ENCODE data around the gene KIR3DL1.
"Not testable (repeated sequence)": the region's sequence is repeated elsewhere in the genome, so short reads cannot be mapped to it uniquely, and the experiment has no call there.

KIR3DL1 gene

GRCh38 chr19:54814571-54814970 is 1.7 kb upstream of the KIR3DL1 start:
- not testable (repeated sequence) for DNase-seq (ENCODE audit: low spot score)

DNA sequence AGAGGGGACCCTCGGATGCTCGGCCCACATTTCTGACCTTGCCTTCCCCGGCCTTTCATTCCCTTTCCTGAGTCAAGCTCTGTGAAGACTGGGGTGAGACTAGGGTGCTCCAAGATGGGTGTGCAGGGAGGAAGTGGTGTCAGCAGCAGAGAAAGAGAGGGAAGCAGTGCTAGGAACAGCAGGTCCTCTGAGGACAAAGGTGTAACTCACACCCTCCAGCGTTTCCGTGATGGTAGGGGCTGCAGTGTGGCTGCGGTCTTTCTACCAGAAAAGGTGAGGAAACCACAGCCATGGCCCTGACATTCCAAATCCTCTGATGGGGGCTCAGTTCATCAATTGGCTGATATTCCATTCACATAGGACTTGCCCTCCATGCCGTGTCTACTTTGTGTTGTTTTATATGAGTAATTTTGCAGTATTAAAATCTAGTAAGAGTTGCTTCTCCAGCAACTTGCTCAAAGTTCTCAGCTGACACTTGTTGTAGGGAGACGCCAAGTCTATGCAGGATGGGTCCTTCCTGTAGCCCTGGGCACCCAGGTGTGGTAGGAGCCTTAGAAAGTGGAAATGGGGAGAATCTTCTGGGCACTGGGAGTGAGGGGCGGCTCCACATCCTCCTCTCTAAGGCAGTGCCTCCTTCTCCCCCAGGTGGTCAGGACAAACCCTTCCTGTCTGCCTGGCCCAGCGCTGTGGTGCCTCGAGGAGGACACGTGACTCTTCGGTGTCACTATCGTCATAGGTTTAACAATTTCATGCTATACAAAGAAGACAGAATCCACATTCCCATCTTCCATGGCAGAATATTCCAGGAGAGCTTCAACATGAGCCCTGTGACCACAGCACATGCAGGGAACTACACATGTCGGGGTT is 1.6 kb downstream of the KIR3DL1 start:
- no peak for DNase-seq (ENCODE audit: low spot score)

- DNase-seq (ENCODE audit: low spot score) = not testable (repeated sequence)
These were observed 8.1 kb downstream of the KIR3DL1 start for GRCh38 chr19:54824416-54824815.

DNA sequence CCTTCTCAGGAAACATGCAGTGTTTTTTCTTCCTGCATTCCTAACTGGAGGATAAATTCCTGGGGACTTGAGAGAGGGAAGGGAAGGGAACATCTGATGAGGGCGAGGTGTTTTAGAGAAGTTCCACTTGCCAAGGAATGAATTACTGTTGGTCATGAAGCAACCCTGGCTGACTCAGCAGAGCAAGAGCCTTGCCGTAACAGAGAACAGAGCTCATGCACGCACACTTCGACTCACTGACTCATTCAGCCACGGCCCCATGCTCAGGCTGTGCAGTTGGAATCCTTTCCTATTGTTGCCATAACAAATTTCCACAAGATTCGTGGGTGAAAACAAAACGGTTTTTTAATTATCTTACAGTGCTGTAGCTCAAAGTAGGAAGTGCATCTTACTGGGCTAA is 9.1 kb downstream of the KIR3DL1 start:
- DNase-seq (ENCODE audit: low spot score) = not testable (repeated sequence)

- not testable (repeated sequence) for DNase-seq (ENCODE audit: low spot score)
These were observed 11.8 kb downstream of the KIR3DL1 start for GRCh38 chr19:54828064-54828463.

DNA sequence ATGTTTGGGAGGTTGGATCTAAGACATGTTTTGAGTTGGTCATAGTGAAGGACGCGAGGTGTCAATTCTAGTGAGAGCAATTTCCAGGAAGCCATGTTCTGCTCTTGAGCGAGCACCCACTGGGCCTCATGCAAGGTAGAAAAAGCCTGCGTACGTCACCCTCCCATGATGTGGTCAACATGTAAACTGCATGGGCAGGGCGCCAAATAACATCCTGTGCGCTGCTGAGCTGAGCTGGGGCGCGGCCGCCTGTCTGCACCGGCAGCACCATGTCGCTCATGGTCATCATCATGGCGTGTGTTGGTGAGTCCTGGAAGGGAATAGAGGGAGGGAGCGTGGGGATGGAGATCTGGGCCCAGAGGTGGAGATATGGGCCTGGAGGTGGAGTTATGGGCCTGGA is 16.2 kb downstream of the KIR3DL1 start, which contains the start of gene KIR2DS4:
Gene KIR2DS4 (plus strand): TSS at position 181 of the 400 bp plus-strand sequence.
- not testable (repeated sequence) for DNase-seq (ENCODE audit: low spot score)

DNA sequence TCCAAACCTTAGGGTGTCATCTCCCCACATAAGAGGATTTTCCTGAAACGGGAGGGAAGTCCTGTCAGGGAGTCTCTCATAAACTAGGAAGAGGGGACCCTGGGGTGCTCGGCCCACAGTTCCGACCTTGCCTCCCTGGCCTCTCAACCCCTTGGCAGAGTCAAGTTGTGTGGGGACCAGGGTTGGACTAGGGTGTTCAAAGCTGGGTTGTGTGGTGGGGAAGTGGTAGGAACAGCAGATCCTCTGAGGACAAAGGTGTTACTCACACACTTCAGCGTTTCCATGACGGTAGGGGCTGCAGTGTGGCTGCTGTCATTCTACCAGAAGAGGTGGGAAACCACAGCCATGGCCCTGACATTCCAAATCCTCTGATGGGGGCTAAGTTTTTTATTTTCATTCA is 18.9 kb downstream of the KIR3DL1 start:
- DNase-seq (ENCODE audit: low spot score) = not testable (repeated sequence)

- not testable (repeated sequence) for DNase-seq (ENCODE audit: low spot score)
These were observed 21.3 kb downstream of the KIR3DL1 start for GRCh38 chr19:54837522-54837921.

DNA sequence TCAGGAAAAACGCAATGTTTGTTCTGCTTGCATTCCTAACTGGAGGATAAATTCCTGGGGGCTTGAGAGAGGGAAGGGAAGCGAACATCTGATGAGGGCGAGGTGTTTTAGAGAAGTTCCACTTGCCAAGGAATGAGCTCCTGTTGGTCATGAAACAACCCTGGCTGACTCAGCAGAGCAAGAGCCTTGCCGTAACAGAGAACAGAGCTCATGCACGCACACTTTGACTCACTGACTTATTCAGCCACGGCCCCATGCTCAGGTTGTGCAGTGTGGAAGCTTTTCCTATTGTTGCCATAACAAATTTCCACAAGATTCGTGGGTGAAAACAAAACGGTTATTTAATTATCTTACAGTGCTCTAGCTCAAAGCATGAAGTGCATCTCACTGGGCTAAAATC is 26.9 kb downstream of the KIR3DL1 start:
- peak; percentile 4 for DNase-seq (ENCODE audit: low spot score)

DNA sequence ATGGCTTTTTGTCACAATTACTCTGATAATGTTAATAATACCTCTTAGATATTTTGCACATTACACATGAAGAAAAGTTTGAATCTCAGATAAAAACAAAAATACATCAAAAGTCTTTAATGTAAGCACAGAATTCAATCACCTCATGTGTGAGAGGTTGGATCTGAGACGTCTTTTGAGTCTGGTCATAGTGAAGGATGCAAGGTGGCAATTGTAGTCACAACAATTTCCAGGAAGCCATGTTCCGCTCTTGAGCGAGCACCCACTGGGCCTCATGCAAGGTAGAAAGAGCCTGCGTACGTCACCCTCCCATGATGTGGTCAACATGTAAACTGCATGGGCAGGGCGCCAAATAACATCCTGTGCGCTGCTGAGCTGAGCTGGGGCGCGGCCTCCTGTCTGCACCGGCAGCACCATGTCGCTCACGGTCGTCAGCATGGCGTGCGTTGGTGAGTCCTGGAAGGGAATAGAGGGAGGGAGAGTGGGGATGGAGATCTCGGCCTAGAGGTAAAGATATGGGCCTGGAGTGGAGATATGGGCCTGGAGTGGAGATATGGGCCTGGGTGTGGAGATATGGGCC is 33.9 kb downstream of the KIR3DL1 start, which contains the start of gene KIR3DL2:
Gene KIR3DL2 (plus strand): TSS at position 383 of the 580 bp plus-strand sequence. CDS start 33 bp downstream, at position 416.
- not testable (repeated sequence) for DNase-seq (ENCODE audit: low spot score)

GRCh38 chr19:54850930-54851329 is 34.7 kb downstream of the KIR3DL1 start:
- DNase-seq (ENCODE audit: low spot score) = no peak

DNA sequence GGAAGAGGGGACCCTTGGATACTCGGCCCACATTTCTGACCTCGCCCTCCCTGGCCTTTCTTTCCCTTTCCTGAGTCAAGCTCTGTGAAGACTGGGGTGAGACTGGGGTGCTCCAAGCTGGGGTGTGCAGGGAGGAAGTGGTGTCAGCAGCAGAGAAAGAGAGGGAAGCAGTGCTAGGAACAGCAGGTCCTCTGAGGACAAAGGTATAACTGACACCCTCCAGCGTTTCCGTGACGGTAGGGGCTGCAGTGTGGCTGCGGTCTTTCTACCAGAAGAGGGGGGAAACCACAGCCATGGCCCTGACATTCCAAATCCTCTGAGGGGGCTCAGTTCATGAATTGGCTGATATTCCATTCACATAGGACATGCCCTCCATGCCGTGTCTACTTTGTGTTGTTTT is 35.1 kb downstream of the KIR3DL1 start:
- no peak for DNase-seq (ENCODE audit: low spot score)

- DNase-seq (ENCODE audit: low spot score) = not testable (repeated sequence)
These were observed 39.0 kb downstream of the KIR3DL1 start for GRCh38 chr19:54855241-54855640.

GRCh38 chr19:54858476-54858875 is 42.2 kb downstream of the KIR3DL1 start:
- DNase-seq (ENCODE audit: low spot score) = not testable (repeated sequence)

DNA sequence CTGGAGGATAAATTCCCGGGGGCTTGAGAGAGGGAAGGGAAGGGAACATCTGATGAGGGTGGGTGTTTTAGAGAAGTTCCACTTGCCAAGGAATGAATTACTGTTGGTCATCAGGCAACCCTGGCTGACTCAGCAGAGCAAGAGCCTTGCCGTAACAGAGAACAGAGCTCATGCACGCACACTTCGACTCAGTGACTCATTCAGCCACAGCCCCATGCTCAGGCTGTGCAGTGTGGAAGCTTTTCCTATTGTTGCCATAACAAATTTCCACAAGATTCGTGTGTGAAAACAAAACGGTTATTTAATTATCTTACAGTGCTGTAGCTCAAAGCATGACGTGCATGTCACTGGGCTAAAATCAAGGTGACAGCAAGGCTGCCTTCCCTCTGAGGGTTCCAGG is 43.2 kb downstream of the KIR3DL1 start:
- DNase-seq (ENCODE audit: low spot score) = peak; percentile 32

GRCh38 chr19:54863459-54863858 is 47.2 kb downstream of the KIR3DL1 start:
- DNase-seq (ENCODE audit: low spot score) = not testable (repeated sequence)

DNA sequence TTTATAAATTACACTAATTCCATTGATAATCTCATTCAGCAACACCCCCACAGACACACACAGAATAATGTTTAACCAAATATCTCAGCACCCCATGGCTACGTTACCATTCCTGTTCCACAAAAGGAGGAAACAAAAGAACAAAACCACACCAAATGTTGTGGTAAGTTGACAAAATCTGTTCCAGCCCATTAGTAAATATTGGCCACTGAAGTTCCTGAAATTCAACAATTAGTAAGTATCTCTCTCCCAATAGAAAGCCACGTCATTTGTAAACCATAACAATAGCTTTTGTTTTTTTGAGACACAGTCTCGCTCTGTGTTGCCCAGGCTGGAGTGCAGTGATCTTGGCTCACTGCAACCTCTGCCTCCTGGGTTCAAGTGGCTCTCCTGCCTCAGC is 55.4 kb downstream of the KIR3DL1 start:
- no peak for DNase-seq (ENCODE audit: low spot score)

GRCh38 chr19:54873990-54874389 is 57.7 kb downstream of the KIR3DL1 start, which contains the start of gene FCAR:
FCAR (plus strand) TSS chr19:54874235; CDS start chr19:54874290, 55 bp downstream.
- no peak for DNase-seq (ENCODE audit: low spot score)

DNA sequence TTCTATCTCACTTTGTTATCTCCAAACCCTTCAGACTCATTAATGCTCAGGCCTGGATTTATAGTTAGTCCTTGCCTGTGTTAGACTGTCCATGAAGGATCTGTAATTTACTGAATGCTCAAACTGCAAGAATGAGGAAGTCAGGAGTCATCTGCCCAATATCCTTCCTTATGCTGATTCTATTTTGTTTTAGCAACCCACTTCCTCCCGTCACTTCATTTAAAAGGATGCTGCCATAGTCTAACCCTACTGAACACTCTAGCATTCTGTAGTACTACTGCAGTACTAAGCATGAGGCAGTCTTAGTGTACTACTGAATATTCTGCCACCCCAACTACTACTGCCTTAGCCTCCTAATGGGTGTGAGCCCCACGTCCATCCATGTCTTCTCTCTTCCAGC is 59.2 kb downstream of the KIR3DL1 start:
- no peak for DNase-seq (ENCODE audit: low spot score)

GRCh38 chr19:54877471-54877870 is 61.2 kb downstream of the KIR3DL1 start:
- DNase-seq (ENCODE audit: low spot score) = no peak

Measured in RKO (cell line).